DOHH2 (cell line): ENCODE measurements around the gene EHBP1L1.
"Not testable (repeated sequence)": the region's sequence is repeated elsewhere in the genome, so short reads cannot be mapped to it uniquely, and the experiment has no call there.

Source experiments
- H3F3A ChIP-seq: fragments of 200-600 bp; sonication (generic), shearing (Covaris generic); 2 replicates; pipeline ENCODE4 v1.6.0; 2016; ENCODE audit warnings: antibody characterized with exemption, mild to moderate bottlenecking; ENCODE audit not compliant: control insufficient read depth, insufficient read depth
- H3K27ac ChIP-seq: fragments of 200-600 bp; sonication (generic); 2 replicates; pipeline ENCODE4 v1.5.1; 2014; ENCODE audit warnings: low read depth, mild to moderate bottlenecking, low read length, moderate library complexity
- H3K27me3 ChIP-seq: fragments of 200-600 bp; sonication (generic); 2 replicates; pipeline ENCODE4 v1.6.1; 2014; ENCODE audit warnings: mild to moderate bottlenecking, low read length, mixed read lengths; ENCODE audit not compliant: control insufficient read depth
- H3K36me3 ChIP-seq: fragments of 200-600 bp; sonication (generic); 2 replicates; pipeline ENCODE4 v1.6.1; 2014; ENCODE audit warnings: mild to moderate bottlenecking, low read length, moderate library complexity, mixed read lengths; ENCODE audit not compliant: control insufficient read depth
- H3K4me1 ChIP-seq: fragments of 200-600 bp; sonication (generic); 2 replicates; pipeline ENCODE4 v1.6.1; 2014; ENCODE audit warnings: mild to moderate bottlenecking, low read length, mixed read lengths; ENCODE audit not compliant: control insufficient read depth
- H3K4me2 ChIP-seq: fragments of 200-600 bp; sonication (generic); 2 replicates; pipeline ENCODE4 v1.6.0; 2014; ENCODE audit warnings: mild to moderate bottlenecking, low read length, moderate library complexity
- H3K4me3 ChIP-seq: fragments of 200-600 bp; sonication (generic); 2 replicates; pipeline ENCODE4 v1.5.1; 2014; ENCODE audit warnings: mild to moderate bottlenecking, low read length, mixed read lengths
- H3K79me2 ChIP-seq: fragments of 200-600 bp; sonication (generic); 2 replicates; pipeline ENCODE4 v1.6.1; 2014; ENCODE audit warnings: mild to moderate bottlenecking, low read length, mixed read lengths; ENCODE audit not compliant: control insufficient read depth
- H3K9me2 ChIP-seq: fragments of 200-600 bp; sonication (generic); replicated peaks from 2 replicates; pipeline ENCODE4 v1.6.1; 2014; ENCODE audit warnings: mild to moderate bottlenecking, low read length, mixed read lengths; ENCODE audit not compliant: control insufficient read depth
- H3K9me3 ChIP-seq: fragments of 200-600 bp; sonication (generic); 2 replicates; pipeline ENCODE4 v1.6.1; 2014; ENCODE audit warnings: antibody characterized with exemption, low read length, mixed read lengths; ENCODE audit not compliant: control insufficient read depth, insufficient read depth
- H4K20me1 ChIP-seq: fragments of 200-600 bp; sonication (generic); 2 replicates; pipeline ENCODE4 v1.6.0; 2014; ENCODE audit warnings: low read depth, mild to moderate bottlenecking, antibody characterized with exemption, low read length, moderate library complexity; ENCODE audit not compliant: control insufficient read depth, insufficient read depth
- CTCF ChIP-seq: fragments of 200-600 bp; sonication (generic); IDR thresholded peaks from one replicate; pipeline ENCODE4 v1.5.1; 2014; ENCODE audit warnings: antibody characterized with exemption, mild to moderate bottlenecking, low read depth, low read length; ENCODE audit not compliant: poor library complexity, severe bottlenecking
- EZH2phosphoT487 ChIP-seq: fragments of 200-600 bp; sonication (generic); IDR thresholded peaks from 2 replicates; pipeline ENCODE4 v1.6.1; 2017; ENCODE audit warnings: borderline replicate concordance, mild to moderate bottlenecking, antibody characterized with exemption, low read length, moderate library complexity, mixed read lengths

The EHBP1L1 gene

GRCh38 chr11:65637794-65638419 is 62.1 kb downstream of the EHBP1L1 start, which contains the start of gene SIPA1:
Gene SIPA1, plus strand, starts transcription at chr11:65638101. Its CDS starts 2,821 bp downstream, at chr11:65640922.
- Histone ChIP-seq H3K9me2 (no peaks in the 10 kb centered on the region), H4K20me1 (no peaks in the 10 kb centered on the region), H3K27ac (peak within 1 kb of the TSS; percentile 97), H3K36me3 (peaks cover 85% of the 10 kb centered on the region), H3K9me3 (no peaks in the 10 kb centered on the region), H3K27me3 (no peaks in the 10 kb centered on the region), H3K4me3 (peak within 1 kb of the TSS; percentile 84), H3K4me1 (peaks cover 49% of the 10 kb centered on the region), H3F3A (peaks cover 28% of the 10 kb centered on the region), H3K79me2 (peaks cover 28% of the 10 kb centered on the region), H3K4me2 (peak within 1 kb of the TSS; percentile 100)
- TF ChIP-seq CTCF (no peak), EZH2phosphoT487 (no peak)

- H3K9me3 ChIP-seq, H3K9me2 ChIP-seq, H3K27me3 ChIP-seq, H4K20me1 ChIP-seq: not testable (repeated sequence)
- Histone ChIP-seq H3K4me1 (peaks cover 49% of the 10 kb centered on the region), H3F3A (peaks cover 28% of the 10 kb centered on the region), H3K27ac (peak overlapping the region; percentile 97), H3K36me3 (peaks cover 84% of the 10 kb centered on the region), H3K4me2 (peak overlapping the region; percentile 100), H3K79me2 (peaks cover 28% of the 10 kb centered on the region), H3K4me3 (peak overlapping the region; percentile 84)
Measured at GRCh38 chr11:65639228-65639597, 63.4 kb downstream of the EHBP1L1 start.

GRCh38 chr11:65639623-65640482 is 64.0 kb downstream of the EHBP1L1 start:
- Histone ChIP-seq H3K4me3 (peak overlapping the region; percentile 84), H3K4me1 (peaks cover 49% of the 10 kb centered on the region), H3F3A (peaks cover 28% of the 10 kb centered on the region), H3K27me3 (no peaks in the 10 kb centered on the region), H3K27ac (peak overlapping the region; percentile 97), H3K9me2 (no peaks in the 10 kb centered on the region), H3K79me2 (peaks cover 28% of the 10 kb centered on the region), H3K9me3 (no peaks in the 10 kb centered on the region), H3K36me3 (peaks cover 80% of the 10 kb centered on the region), H4K20me1 (no peaks in the 10 kb centered on the region), H3K4me2 (peak overlapping the region; percentile 100)
- TF ChIP-seq CTCF (no peak), EZH2phosphoT487 (no peak)
